Brain microvascular endothelial cell (primary cell): Measurements from ENCODE around the gene C19orf53.
A peak's percentile ranks its signal among the peaks of the same experiment; 100 is the strongest.

Experiments
- DNase-seq: peaks from one replicate; pipeline ENCODE4 v3.0.0-alpha.2; 2020
- H3K27ac ChIP-seq: fragments of 250-450 bp; sonication (Bioruptor Pico); 2 replicates; pipeline ENCODE4 v1.5.1; 2020; ENCODE audit warnings: mild to moderate bottlenecking, moderate library complexity
- H3K27me3 ChIP-seq: fragments of 250-450 bp; sonication (Bioruptor Pico); replicated peaks from 2 replicates; pipeline ENCODE4 v1.5.1; 2020; ENCODE audit warnings: mild to moderate bottlenecking
- H3K36me3 ChIP-seq: fragments of 250-450 bp; sonication (Bioruptor Pico); replicated peaks from 2 replicates; pipeline ENCODE4 v1.5.1; 2020; ENCODE audit warnings: mild to moderate bottlenecking
- H3K4me3 ChIP-seq: 2 replicates; pipeline ENCODE4 v1.5.1; 2011; ENCODE audit warnings: low read depth, mild to moderate bottlenecking, control low read depth, low read length, moderate library complexity
- in situ Hi-C: cut with HindIII; loops from 2 replicates; pipeline ENCODE4 v1.10.0; 2017; ENCODE audit warnings: low sequenced_read_pairs, low pct_ligation_motif_present
- TF ChIP-seq, protein P1 (sequence below): IDR thresholded peaks from 2 replicates; pipeline ENCODE4 v1.5.1; 2011; ENCODE audit warnings: low read depth, mild to moderate bottlenecking, moderate library complexity, low read length, control low read depth, inconsistent platforms; ENCODE audit errors: missing control alignments

The C19orf53 gene

DNA sequence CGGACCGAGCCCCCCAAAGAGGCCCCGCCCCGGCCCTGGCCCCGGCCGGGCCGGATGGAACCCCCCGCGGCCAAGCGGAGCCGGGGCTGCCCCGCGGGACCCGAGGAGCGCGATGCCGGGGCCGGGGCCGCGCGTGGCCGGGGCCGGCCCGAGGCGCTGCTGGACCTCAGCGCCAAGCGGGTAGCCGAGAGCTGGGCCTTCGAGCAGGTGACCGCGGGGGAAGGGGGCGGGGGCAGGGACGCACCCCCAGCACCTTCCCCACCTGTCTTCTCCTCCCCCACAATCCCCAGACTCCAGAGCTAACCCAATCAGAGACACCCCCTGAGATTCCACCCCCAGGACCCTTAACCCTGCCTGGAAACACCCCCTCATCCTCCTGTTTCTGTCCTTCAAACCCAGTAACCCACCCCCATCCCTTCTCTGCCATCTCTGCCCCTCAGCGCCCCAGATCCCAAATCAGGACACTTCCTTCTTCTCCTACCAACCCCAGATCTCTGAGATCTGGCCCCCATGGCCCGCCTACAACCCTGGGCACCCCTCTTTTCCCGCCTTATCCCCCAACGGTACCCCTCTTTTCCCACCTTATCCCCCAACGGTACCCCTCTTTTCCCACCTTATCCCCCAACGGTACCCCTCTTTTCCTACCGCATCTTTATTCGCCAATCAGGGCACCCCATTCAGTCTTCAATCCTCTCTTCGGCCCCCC lies 21.5 kb downstream of the C19orf53 start:
- no peak for DNase-seq
- in situ Hi-C loops, result no loop called here

DNA sequence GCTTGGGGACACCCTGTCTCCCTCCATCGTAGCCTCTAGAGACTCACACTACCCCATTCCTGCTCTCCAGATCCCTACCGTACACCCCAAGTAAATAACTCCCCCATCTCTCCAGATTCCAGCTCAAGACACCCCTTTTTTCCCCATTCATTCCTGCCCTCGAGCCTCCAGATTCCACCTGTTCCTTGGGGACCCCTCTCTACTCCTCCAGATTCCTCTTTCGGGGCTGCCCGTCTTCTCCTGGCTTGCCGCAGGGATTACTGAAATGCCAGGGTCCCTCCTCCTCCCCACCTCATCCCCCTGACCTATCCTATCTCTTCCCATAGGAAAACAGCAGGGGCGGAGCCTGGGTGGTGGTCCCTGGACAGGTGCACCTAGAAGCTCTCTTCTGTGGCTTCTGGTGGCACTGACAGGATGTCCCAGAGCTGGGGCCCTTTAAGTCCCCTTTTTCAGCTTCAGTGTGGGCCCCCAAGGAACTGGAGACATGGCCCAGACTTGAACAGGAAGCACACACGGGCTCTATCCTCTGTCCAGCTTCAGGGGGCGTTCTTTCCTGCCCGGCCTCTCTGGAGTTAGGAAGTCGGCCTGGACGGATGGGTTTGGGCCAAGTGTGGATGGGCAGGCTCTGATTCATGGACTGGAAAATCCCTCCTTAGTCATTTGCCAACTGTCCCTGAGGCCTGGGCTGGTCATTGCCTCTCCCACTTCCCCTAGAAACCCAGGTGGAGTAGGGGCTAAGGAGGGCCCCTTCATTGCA lies 22.2 kb downstream of the C19orf53 start:
- Histone ChIP-seq H3K27ac (peak overlapping the region; percentile 92), H3K27me3 (no peaks in the 10 kb centered on the region), H3K4me3 (peak overlapping the region; percentile 70), H3K36me3 (peaks cover 8% of the 10 kb centered on the region)
- in situ Hi-C loops, result no loop called here
- TF ChIP-seq, protein P1, sequence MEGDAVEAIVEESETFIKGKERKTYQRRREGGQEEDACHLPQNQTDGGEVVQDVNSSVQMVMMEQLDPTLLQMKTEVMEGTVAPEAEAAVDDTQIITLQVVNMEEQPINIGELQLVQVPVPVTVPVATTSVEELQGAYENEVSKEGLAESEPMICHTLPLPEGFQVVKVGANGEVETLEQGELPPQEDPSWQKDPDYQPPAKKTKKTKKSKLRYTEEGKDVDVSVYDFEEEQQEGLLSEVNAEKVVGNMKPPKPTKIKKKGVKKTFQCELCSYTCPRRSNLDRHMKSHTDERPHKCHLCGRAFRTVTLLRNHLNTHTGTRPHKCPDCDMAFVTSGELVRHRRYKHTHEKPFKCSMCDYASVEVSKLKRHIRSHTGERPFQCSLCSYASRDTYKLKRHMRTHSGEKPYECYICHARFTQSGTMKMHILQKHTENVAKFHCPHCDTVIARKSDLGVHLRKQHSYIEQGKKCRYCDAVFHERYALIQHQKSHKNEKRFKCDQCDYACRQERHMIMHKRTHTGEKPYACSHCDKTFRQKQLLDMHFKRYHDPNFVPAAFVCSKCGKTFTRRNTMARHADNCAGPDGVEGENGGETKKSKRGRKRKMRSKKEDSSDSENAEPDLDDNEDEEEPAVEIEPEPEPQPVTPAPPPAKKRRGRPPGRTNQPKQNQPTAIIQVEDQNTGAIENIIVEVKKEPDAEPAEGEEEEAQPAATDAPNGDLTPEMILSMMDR, result peak; percentile 58
- peak; percentile 88 for DNase-seq

More for the DNA sequence above, 21.5 kb downstream of the C19orf53 start:
- H3K36me3 ChIP-seq, result peaks cover 7% of the 10 kb centered on the region
- TF ChIP-seq, protein P1, result no peak
- H3K4me3 ChIP-seq, result peak overlapping the region; percentile 70
- no peaks in the 10 kb centered on the region for H3K27me3 ChIP-seq
- H3K27ac ChIP-seq, result peak overlapping the region; percentile 92

DNA sequence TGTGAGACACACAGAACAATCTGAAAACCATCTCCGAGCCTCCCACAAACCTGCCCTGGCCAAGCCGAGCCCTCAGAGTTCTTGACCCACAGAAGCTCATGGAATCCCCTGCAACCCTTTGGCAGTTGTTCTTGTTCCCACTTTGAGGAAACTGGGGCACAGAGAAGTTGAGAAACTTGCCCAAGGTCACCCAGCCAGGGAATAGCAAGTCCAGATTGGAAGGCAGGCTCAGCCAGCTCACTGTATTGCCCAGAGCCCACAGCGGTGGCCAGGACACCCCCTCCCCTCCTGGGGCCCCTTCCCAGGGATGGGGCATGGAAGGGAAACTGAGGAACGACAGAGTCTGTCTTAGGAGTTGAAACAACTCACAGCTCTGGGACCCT lies 22.8 kb downstream of the C19orf53 start:
- H3K27me3 ChIP-seq, result no peaks in the 10 kb centered on the region
- TF ChIP-seq, protein P1, result no peak
- peaks cover 8% of the 10 kb centered on the region for H3K36me3 ChIP-seq
- H3K27ac ChIP-seq, result peak overlapping the region; percentile 92
- DNase-seq, result no peak
- peak overlapping the region; percentile 70 for H3K4me3 ChIP-seq
- in situ Hi-C loops, result no loop called here

DNA sequence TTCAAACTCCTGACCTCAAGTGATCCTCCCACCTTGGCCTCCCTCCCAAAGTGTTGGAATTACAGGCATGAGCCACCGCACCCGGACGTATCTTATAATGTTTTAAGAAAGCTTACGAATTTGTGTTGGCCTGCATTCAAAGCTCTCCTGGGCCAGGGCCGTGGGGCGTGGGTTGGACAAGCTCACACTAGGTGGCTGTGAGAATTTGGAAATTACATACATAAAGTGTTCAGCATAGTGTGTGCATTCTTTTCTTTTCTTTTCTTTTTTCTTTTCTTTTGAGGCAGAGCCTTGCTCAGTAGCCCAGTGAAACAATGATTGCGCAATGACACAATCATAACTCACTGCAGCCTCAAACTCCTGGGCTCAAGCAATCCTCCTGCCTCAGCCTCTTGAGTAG lies 23.6 kb downstream of the C19orf53 start:
- H3K27me3 ChIP-seq, result no peaks in the 10 kb centered on the region
- DNase-seq, result peak; percentile 46
- TF ChIP-seq, protein P1, result no peak
- no peak overlapping the region for H3K4me3 ChIP-seq
- H3K27ac ChIP-seq, result peak overlapping the region; percentile 92
- in situ Hi-C loops, result no loop called here
- peaks cover 14% of the 10 kb centered on the region for H3K36me3 ChIP-seq

DNA sequence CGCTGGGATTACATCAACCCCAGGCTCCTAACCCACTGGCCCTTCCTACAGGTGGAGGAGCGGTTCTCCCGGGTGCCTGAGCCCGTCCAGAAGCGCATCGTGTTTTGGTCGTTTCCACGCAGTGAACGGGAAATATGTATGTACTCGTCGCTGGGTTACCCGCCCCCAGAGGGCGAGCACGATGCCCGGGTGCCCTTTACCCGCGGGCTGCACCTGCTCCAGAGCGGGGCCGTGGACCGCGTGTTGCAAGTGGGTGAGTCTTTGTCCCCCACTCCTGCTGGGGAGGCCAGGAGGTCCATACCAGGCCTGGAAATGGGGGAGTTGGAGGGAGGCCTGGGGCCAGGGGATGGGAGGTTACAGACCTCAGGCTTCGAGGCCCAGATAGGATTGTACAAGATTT lies 25.4 kb downstream of the C19orf53 start:
- H3K36me3 ChIP-seq, result peaks cover 20% of the 10 kb centered on the region
- TF ChIP-seq, protein P1, result no peak
- no peak overlapping the region for H3K27ac ChIP-seq
- no peak overlapping the region for H3K4me3 ChIP-seq
- no peak for DNase-seq
- no peaks in the 10 kb centered on the region for H3K27me3 ChIP-seq
- in situ Hi-C loops, result no loop called here
